ENCODE results near the gene A1CF.
A peak's percentile ranks its signal among the peaks of the same experiment; 100 is the strongest.

A1CF gene

DNA sequence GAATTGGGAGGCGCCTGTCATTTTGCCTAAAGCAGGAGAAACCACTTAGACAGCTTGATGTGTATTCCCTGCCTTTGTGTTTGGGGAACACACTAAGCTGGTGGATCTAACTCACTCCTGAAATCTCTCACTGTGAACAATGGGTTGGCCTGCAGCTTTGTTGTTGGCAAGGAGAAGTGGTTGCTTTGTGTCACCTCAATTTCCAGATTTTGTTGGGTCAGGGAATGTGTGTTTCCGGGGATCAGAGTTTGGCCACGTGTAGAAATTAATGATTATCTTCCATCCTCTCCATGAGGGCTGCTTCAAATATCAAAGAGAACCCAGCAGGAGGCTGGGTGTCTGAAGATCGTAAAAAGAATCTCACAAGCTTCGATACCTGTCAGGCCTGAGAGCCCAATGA is 27.8 kb downstream of the A1CF start:
- no peak overlapping the region for H3K27ac ChIP-seq (replicated peaks; ENCODE audit: low read length)
- H3K27me3 ChIP-seq (ENCODE audit: control insufficient read depth in 3 of 3, insufficient read depth in 3 of 3, low read depth in 1 of 3, low read length in 3 of 3): peaks cover 0 to 2% (median 0%) of the 10 kb centered on the region in 3 experiments
- DNase-seq (ENCODE audit: low spot score): peak; percentile 8
- H2BK12ac ChIP-seq (ENCODE audit: low read length): no peak overlapping the region
- no CpG with 5 or more reads among the region's 5 CpGs for WGBS, 2 donors (ENCODE audit: extremely low coverage in 2 of 2, insufficient read length in 2 of 2, insufficient replicate concordance in 1 of 2)
- H2BK15ac ChIP-seq (ENCODE audit: low read length): no peak overlapping the region
- no peak overlapping the region for H2BK120ac ChIP-seq (ENCODE audit: low read depth, low read length)
- no peak overlapping the region for H3K4me3 ChIP-seq (ENCODE audit: low read length in 2 of 2)
- no peaks in the 10 kb centered on the region for H3K36me3 ChIP-seq (replicated peaks in 1 of 2; ENCODE audit: control insufficient read depth in 2 of 2, insufficient read depth in 2 of 2, low read length in 2 of 2)
- H3K18ac ChIP-seq (ENCODE audit: low read length): peak overlapping the region; percentile 56
- no peak overlapping the region for H3K4me2 ChIP-seq (ENCODE audit: insufficient read depth, low read length, poor library complexity, severe bottlenecking)
- no peak overlapping the region for H3K14ac ChIP-seq (ENCODE audit: low read length)
- H4K8ac ChIP-seq (ENCODE audit: low read depth, low read length): no peak overlapping the region
- peaks cover 0 to 5% of the 10 kb centered on the region in 2 donors for H3K4me1 ChIP-seq (ENCODE audit: control insufficient read depth in 2 of 2, insufficient read depth in 1 of 2, low read depth in 1 of 2, low read length in 2 of 2)
- no peaks in the 10 kb centered on the region for H3K79me1 ChIP-seq (ENCODE audit: low read depth, low read length)
- no peak overlapping the region for H2AK5ac ChIP-seq (ENCODE audit: low read depth, low read length)
- no peak overlapping the region for H3K23ac ChIP-seq (ENCODE audit: low read depth, low read length, poor library complexity)
- H3K4ac ChIP-seq (ENCODE audit: low read length): no peak overlapping the region
- no peak overlapping the region for H4K91ac ChIP-seq (ENCODE audit: low read depth, low read length, poor library complexity)
- H3K9ac ChIP-seq (ENCODE audit: low read depth, low read length, poor library complexity): no peak overlapping the region
- H2AFZ ChIP-seq (ENCODE audit: low read length): peak overlapping the region; percentile 1
- no peaks in the 10 kb centered on the region for H3K9me3 ChIP-seq (replicated peaks in 1 of 2; ENCODE audit: control insufficient read depth in 2 of 2, insufficient read depth in 1 of 2, low read depth in 1 of 2, low read length in 2 of 2)
- no peak overlapping the region for H2BK5ac ChIP-seq (ENCODE audit: low read length)

DNA sequence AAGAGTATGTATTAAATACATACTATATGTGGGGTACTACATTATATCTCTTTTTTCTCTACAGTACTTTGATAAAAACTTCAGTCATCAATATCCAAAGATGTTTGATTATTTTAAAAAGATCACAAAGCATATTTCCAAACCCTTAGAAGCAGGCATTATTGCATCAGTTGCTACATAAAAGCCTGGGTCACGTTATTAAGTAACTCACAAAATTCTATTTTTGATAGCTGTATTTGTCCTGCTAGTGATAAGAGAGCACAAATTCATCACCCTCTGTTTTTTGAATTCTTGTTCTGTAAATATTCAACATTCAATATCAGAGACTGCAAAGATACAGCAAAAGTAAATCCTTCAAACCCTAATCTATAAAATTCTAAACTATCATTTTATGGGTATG is 30.0 kb downstream of the A1CF start:
- whole genome bisulfite sequencing, 2 donors (ENCODE audit: extremely low coverage in 2 of 2, insufficient read length in 2 of 2, insufficient replicate concordance in 1 of 2): no CpG with 5 or more reads among the region's 1 CpG
- Histone ChIP-seq H3K4ac (ENCODE audit: low read length) (no peak overlapping the region), H3K27ac (replicated peaks; ENCODE audit: low read length) (no peak overlapping the region), H3K4me3 (ENCODE audit: low read length in 2 of 2) (no peak overlapping the region), H2BK12ac (ENCODE audit: low read length) (no peak overlapping the region), H3K9me3 (replicated peaks in 1 of 2; ENCODE audit: control insufficient read depth in 2 of 2, insufficient read depth in 1 of 2, low read depth in 1 of 2, low read length in 2 of 2) (no peaks in the 10 kb centered on the region), H2AK5ac (ENCODE audit: low read depth, low read length) (no peak overlapping the region), H3K23ac (ENCODE audit: low read depth, low read length, poor library complexity) (no peak overlapping the region), H3K4me1 (ENCODE audit: control insufficient read depth in 2 of 2, insufficient read depth in 1 of 2, low read depth in 1 of 2, low read length in 2 of 2) (peaks cover 0 to 13% of the 10 kb centered on the region in 2 donors), H2BK15ac (ENCODE audit: low read length) (no peak overlapping the region), H3K27me3 (ENCODE audit: control insufficient read depth in 3 of 3, insufficient read depth in 3 of 3, low read depth in 1 of 3, low read length in 3 of 3) (peaks cover 0 to 2% (median 0%) of the 10 kb centered on the region in 3 experiments), H3K79me1 (ENCODE audit: low read depth, low read length) (no peaks in the 10 kb centered on the region), H3K18ac (ENCODE audit: low read length) (no peak overlapping the region), H3K9ac (ENCODE audit: low read depth, low read length, poor library complexity) (no peak overlapping the region), H2BK120ac (ENCODE audit: low read depth, low read length) (no peak overlapping the region), H2AFZ (ENCODE audit: low read length) (no peak overlapping the region), H3K14ac (ENCODE audit: low read length) (no peak overlapping the region), H2BK5ac (ENCODE audit: low read length) (no peak overlapping the region), H3K4me2 (ENCODE audit: insufficient read depth, low read length, poor library complexity, severe bottlenecking) (no peak overlapping the region), H4K8ac (ENCODE audit: low read depth, low read length) (no peak overlapping the region), H4K91ac (ENCODE audit: low read depth, low read length, poor library complexity) (no peak overlapping the region), H3K36me3 (replicated peaks in 1 of 2; ENCODE audit: control insufficient read depth in 2 of 2, insufficient read depth in 2 of 2, low read length in 2 of 2) (no peaks in the 10 kb centered on the region)
- DNase-seq (ENCODE audit: low spot score): no peak

DNA sequence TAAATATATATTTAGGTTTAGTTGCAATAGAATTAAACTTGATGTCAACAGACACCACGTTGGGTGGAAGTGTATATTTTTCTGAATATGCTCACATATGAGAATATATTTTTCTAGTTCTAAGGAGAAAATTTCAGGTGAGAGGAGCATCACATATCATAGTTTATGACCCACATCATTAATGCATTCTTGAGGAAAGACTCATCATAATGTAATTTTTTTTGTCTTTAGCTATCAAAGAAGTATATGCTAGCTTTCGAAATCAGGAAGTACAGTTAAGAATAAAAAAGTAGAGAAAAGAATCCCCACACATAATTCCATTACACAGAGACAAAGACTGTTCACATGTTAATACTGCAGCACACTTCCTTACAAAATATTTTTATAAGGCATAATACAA is 30.4 kb downstream of the A1CF start:
- Histone ChIP-seq H4K91ac (ENCODE audit: low read depth, low read length, poor library complexity) (no peak overlapping the region), H3K27ac (replicated peaks; ENCODE audit: low read length) (no peak overlapping the region), H4K8ac (ENCODE audit: low read depth, low read length) (no peak overlapping the region), H3K9ac (ENCODE audit: low read depth, low read length, poor library complexity) (no peak overlapping the region), H3K23ac (ENCODE audit: low read depth, low read length, poor library complexity) (no peak overlapping the region), H2BK15ac (ENCODE audit: low read length) (no peak overlapping the region), H3K14ac (ENCODE audit: low read length) (no peak overlapping the region), H3K18ac (ENCODE audit: low read length) (no peak overlapping the region), H3K27me3 (ENCODE audit: control insufficient read depth in 3 of 3, insufficient read depth in 3 of 3, low read depth in 1 of 3, low read length in 3 of 3) (peaks cover 0 to 2% (median 0%) of the 10 kb centered on the region in 3 experiments), H2AFZ (ENCODE audit: low read length) (no peak overlapping the region), H2AK5ac (ENCODE audit: low read depth, low read length) (no peak overlapping the region), H2BK5ac (ENCODE audit: low read length) (no peak overlapping the region), H3K79me1 (ENCODE audit: low read depth, low read length) (no peaks in the 10 kb centered on the region), H2BK12ac (ENCODE audit: low read length) (no peak overlapping the region), H3K36me3 (replicated peaks in 1 of 2; ENCODE audit: control insufficient read depth in 2 of 2, insufficient read depth in 2 of 2, low read length in 2 of 2) (no peaks in the 10 kb centered on the region), H3K4ac (ENCODE audit: low read length) (no peak overlapping the region), H3K9me3 (replicated peaks in 1 of 2; ENCODE audit: control insufficient read depth in 2 of 2, insufficient read depth in 1 of 2, low read depth in 1 of 2, low read length in 2 of 2) (no peaks in the 10 kb centered on the region), H3K4me3 (ENCODE audit: low read length in 2 of 2) (no peak overlapping the region), H3K4me2 (ENCODE audit: insufficient read depth, low read length, poor library complexity, severe bottlenecking) (no peak overlapping the region), H2BK120ac (ENCODE audit: low read depth, low read length) (no peak overlapping the region), H3K4me1 (ENCODE audit: control insufficient read depth in 2 of 2, insufficient read depth in 1 of 2, low read depth in 1 of 2, low read length in 2 of 2) (peaks cover 0 to 13% of the 10 kb centered on the region in 2 donors)
- no peak for DNase-seq (ENCODE audit: low spot score)
- WGBS, 2 donors (ENCODE audit: extremely low coverage in 2 of 2, insufficient read length in 2 of 2, insufficient replicate concordance in 1 of 2): no CpG with 5 or more reads among the region's 2 CpGs

DNA sequence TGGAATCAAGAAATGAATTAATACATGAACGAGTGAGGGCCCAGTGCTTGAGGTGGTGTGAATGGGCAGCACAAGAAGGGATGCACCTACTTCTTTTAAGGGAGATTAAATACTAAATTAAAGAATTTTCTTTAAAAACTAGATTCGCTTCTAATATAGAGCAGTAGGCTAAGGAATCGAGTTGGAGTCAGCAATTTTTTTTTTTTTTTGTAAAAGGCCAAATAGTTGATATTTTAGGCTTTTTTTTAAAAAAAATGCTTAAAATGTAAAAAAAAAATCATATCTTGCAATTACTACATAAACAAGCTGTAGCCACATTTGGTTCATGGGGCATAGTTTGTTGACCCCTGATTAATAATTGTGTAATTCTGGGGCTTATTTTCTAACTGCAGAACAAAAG is 31.9 kb downstream of the A1CF start:
- Histone ChIP-seq H3K9me3 (replicated peaks in 1 of 2; ENCODE audit: control insufficient read depth in 2 of 2, insufficient read depth in 1 of 2, low read depth in 1 of 2, low read length in 2 of 2) (no peaks in the 10 kb centered on the region), H2AK5ac (ENCODE audit: low read depth, low read length) (no peak overlapping the region), H3K4me3 (ENCODE audit: low read length in 2 of 2) (no peak overlapping the region), H3K4me1 (ENCODE audit: control insufficient read depth in 2 of 2, insufficient read depth in 1 of 2, low read depth in 1 of 2, low read length in 2 of 2) (peaks cover 0 to 13% of the 10 kb centered on the region in 2 donors), H2BK15ac (ENCODE audit: low read length) (no peak overlapping the region), H3K4ac (ENCODE audit: low read length) (no peak overlapping the region), H2AFZ (ENCODE audit: low read length) (no peak overlapping the region), H3K9ac (ENCODE audit: low read depth, low read length, poor library complexity) (no peak overlapping the region), H3K27me3 (ENCODE audit: control insufficient read depth in 3 of 3, insufficient read depth in 3 of 3, low read depth in 1 of 3, low read length in 3 of 3) (peaks cover 0 to 2% (median 0%) of the 10 kb centered on the region in 3 experiments), H2BK5ac (ENCODE audit: low read length) (no peak overlapping the region), H2BK120ac (ENCODE audit: low read depth, low read length) (no peak overlapping the region), H3K36me3 (replicated peaks in 1 of 2; ENCODE audit: control insufficient read depth in 2 of 2, insufficient read depth in 2 of 2, low read length in 2 of 2) (no peaks in the 10 kb centered on the region), H3K23ac (ENCODE audit: low read depth, low read length, poor library complexity) (no peak overlapping the region), H4K91ac (ENCODE audit: low read depth, low read length, poor library complexity) (no peak overlapping the region), H3K4me2 (ENCODE audit: insufficient read depth, low read length, poor library complexity, severe bottlenecking) (no peak overlapping the region), H3K79me1 (ENCODE audit: low read depth, low read length) (no peaks in the 10 kb centered on the region), H3K18ac (ENCODE audit: low read length) (no peak overlapping the region), H4K8ac (ENCODE audit: low read depth, low read length) (no peak overlapping the region), H2BK12ac (ENCODE audit: low read length) (no peak overlapping the region), H3K14ac (ENCODE audit: low read length) (no peak overlapping the region), H3K27ac (replicated peaks; ENCODE audit: low read length) (no peak overlapping the region)
- WGBS, 2 donors (ENCODE audit: extremely low coverage in 2 of 2, insufficient read length in 2 of 2, insufficient replicate concordance in 1 of 2): no CpG with 5 or more reads among the region's 3 CpGs
- DNase-seq (ENCODE audit: low spot score): no peak

Measured in neuronal stem cell (in vitro differentiated cells).